ENCODE results near the gene FGG.

Gene FGG

DNA sequence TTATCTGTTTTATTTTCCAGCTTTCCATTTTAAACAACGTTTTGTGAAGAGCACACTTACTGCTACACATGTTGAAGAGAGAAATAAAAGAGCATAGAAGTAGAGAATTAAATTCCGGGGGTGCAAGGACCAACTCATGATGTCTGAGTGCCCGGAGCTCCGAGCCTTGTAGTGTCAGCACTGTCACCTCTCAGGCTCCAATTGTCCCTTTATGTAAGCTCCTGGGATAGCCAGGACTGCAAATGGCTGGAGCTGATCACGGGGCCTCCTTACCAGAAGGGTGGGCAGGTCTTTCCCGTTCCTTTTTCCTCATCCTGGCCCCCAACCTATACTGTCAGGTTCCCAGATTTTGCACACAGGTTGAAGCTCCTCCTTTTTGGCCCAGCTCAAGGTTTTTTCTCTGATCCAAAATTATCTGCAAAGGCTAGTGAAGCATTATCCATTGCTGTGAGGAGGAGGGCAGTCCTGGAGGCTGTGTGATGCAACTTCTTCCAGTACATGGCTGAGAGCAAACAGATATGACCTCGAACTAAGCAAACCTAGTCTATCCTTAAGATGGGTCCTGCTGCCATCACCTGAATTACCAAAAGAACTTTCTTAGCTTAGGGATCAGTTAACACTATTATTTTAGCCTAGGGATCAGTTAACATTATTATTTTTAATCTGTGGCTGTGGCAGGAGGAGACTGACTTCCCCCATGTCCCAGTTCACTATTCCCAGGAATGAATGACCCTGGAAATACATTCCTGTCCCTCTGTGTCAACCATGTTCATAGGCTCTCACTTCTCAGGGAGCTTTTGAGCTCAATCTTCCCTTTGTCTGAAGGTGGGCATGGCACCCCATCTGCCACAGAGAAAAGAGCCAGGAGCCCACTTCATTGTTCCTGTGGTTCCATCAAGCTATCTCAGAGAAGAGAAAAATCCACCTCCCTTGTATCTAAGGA lies at the start of gene FGG:
TSS of gene FGG (minus strand) at position 185 of the 943 bp plus-strand sequence. CDS start at position 138, 47 bp downstream.
- no peak for DNase-seq (ENCODE audit: low read depth in 3 of 3, low spot score in 1 of 3)

DNA sequence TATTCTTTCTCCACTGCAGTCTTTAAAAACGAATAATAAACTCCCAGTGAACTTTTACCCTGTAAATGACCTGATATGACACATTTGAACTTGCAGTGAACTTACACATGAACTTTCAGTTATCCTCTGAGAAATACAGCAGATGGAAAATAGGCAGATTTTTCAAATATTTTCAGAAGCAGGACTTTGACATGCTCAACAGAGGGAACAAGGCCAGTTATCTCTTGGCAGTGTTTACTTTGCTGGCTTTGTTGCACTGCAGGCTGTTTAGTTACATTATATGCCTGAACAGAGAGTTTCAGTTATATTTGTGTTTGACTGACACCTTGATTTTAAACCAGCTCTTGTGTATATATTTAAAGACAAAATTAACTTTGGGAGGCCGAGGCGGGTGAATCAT lies 47.6 kb upstream of the FGG start:
- DNase-seq (ENCODE audit: low read depth in 3 of 3, low spot score in 1 of 3) = no peak

DNA sequence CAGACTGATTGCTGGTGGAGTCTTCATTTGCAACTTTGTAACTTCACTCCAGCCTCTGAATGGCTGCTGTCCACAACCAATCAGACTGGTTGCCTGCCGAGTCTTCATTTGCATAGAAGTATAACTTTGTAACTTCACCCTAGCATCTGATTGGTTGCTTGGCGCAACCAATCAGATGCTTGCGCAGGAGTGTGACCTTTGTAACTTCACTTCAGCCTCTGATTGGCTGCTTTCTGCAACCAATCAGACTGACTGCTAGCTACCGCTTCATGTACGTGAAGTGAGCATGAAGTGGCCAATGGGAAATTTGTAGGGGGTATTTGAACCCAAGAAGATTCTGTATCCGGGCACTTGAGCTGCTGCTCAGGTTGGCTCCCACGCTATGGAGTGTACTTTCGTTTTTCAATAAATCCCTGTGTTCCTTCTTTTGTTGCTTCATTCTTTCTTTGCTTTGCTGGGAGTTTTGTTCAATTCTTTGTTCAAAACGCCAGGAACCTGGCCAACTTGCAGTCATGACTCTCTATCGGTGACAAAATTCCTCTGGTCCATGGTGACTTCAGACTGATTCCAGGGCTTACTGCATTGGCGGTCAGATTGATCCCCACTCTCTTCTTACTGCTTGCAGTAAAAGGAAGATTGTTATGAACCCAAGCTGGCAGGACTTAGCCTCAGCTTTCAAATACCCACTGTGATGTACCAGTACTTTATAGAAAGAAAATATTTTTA lies 46.4 kb upstream of the FGG start:
- DNase-seq (ENCODE audit: low read depth in 3 of 3, low spot score in 1 of 3) = no peak

DNA sequence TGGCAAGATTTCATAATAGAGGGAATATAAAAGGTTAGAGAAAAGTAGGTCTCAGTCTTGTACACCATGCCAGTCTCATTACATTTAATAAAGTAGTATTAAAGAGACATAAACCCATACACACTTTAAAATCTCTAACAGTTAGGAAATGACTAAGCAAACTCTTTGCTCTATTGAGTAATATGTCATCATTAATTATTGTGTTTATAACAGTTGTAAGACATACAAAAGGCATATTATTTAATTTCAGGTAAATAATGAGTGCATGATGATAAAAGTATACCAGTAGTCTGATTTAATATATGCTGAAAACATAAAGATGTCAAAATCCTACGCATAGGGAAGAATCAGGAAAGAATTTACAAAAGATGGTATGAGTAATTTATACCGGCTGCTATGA lies 31.0 kb upstream of the FGG start:
- no peak for DNase-seq (ENCODE audit: low read depth in 3 of 3, low spot score in 1 of 3)

DNA sequence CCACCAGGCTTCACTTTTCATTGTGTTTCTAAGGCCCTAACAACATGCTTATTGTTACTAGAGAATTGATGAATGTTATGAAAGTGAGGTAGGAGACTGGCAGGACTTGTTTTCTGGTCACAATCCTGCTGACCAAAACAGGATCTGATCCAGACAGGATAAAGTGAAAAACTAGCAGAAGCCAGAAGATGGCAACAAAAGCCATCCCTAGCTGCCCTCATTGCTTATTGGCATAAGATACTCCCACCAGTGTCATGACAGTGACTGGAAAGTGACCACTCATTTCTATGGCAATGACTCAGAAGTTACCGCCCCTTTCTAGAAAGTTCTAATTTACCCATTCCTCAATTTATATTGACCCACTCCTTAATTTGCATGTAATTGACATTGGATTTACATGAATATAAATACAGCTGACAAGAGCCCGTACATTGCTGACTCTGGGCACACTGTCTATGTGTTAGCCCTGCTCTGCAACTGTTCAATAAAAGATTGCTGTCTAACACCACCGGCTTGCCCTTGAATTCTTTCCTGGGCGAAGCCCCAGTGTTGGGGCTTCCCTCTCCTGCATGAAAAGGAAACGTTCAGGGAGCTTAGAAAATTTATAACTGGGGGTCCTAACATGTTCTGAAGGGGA lies 30.0 kb upstream of the FGG start:
- no peak for DNase-seq (ENCODE audit: low read depth in 3 of 3, low spot score in 1 of 3)

DNA sequence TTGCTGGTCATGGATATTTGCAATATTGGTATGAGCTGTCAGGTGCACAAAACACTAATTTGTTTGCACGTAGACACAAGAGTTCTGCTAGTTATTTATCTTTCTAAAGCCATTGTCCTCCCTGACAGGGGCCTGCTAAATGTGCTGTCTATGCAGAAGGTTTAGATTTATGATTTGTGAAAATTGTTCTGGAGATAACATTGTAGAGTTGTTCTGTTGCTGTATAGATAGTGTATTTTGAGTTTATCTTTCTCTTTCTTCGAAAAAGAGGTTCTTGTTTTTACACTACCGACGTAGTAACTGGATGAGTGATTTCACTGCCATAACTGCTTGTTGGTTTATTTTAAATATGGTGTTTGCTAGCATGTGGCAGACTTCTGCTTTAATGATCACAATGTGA lies 28.5 kb upstream of the FGG start:
- DNase-seq (ENCODE audit: low read depth in 3 of 3, low spot score in 1 of 3) = no peak

DNA sequence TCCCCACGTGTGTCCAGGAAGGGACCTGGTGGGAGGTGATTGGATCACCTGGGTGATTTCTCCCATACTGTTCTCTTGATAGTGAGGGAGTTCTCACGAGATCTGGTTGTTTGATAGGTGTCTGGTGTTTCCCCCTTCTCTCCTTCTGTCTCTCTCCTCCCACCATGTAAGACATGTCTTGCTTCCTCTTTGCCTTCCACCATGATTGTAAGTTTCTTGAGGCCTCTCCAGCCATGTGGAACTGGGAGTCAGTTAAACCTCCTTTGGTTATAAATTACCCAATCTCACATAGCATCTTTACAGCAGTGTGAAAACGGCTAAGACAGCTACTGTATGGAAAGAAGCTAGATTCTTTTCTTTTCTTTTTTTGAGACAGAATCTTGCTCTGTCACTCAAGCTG lies 21.6 kb upstream of the FGG start:
- no peak for DNase-seq (ENCODE audit: low read depth in 3 of 3, low spot score in 1 of 3)

DNA sequence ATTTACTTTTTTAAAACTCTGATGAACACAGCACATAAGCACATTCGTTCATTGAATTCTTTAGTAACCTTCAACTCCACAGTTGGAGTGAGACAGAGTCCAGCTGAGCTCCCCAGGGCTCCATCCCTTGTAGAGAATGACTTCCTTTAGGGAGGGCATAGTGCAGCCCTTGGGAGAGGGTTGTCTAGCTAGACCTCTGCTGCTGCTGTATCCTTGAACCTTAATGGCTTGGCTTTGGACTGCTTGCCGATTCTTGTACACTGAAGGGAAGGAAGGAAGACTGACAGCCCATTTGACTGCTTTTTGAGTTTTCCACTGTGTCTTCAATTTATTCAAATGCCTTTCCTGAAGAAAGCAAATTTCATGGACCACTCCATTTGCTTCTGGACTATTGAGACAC lies 19.4 kb upstream of the FGG start:
- DNase-seq (ENCODE audit: low read depth in 3 of 3, low spot score in 1 of 3) = no peak

DNA sequence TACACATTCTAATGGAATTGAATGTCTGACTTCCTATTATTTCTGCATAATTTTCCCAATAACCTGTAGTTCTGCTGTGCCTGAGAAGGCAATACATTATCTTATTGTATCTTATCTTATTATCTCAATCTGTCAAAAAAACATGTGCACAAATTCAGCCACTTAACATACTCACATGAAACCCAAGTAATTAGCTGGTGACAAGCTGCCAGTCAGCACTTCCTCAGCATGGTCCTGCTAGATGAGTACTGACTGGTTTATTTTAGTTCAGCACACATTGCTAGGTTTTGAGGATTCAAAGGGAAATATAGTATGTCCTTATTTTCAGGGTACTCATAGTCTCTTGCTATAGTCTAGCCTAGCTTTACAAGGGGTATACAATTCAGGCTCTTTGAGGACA lies 17.9 kb upstream of the FGG start:
- DNase-seq (ENCODE audit: low read depth in 3 of 3, low spot score in 1 of 3) = no peak

DNA sequence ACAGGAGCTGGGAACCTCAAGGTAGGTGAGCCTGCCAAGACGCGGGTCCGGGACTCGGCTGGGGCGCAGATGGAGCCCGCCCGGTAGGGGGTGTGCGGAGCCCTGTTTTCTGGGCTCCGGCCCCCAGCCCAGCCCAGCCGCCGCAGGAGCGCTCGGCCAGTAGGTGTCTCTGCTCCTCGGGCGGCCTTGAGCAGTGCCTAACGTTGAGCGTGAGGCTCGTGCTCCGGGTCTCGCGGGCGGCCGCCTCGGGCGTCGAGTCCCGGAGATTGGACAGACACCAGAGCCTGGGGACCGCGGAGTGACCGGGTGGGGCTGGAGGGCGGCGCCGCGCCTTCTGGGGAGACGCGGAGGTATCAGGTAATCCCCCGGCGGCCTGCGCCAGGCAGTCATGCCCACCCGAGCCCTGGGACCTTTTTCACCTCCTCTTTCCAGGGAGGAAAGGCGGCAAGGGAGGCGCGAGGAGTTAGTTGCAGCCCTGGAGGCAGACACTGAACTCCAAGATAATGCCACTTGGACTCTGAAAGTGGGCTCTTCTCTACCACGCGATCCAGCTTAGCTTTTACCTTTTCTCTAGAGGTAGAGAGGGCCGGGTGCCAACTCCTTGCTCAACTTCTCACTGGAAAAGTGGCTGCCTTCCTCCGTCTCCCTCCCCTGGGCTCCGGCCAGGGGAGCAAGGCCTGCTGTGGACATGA lies 14.5 kb upstream of the FGG start:
- DNase-seq (ENCODE audit: low read depth in 3 of 3, low spot score in 1 of 3) = peak in 2 of 3 donors; percentile 4 to 31

DNA sequence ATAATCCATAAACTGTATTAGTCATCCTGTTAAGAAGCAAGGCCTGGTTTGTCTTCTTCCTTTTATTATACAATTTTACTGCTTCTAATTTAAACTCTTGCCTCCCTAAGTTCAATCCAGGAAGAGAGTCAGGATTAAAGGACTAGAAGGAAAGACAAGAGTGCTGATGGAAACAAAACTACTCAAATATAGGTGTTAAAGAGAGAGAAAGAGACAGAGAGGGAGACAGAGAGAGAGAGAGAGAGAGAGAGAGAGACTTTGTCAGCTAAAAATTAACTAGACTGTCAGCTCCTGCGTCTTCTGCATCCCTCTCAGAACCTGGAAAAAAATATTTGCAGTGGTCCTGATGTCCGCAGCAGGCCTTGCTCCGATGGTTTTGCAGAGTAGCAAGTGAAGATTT lies 13.5 kb upstream of the FGG start:
- DNase-seq (ENCODE audit: low read depth in 3 of 3, low spot score in 1 of 3) = no peak

DNA sequence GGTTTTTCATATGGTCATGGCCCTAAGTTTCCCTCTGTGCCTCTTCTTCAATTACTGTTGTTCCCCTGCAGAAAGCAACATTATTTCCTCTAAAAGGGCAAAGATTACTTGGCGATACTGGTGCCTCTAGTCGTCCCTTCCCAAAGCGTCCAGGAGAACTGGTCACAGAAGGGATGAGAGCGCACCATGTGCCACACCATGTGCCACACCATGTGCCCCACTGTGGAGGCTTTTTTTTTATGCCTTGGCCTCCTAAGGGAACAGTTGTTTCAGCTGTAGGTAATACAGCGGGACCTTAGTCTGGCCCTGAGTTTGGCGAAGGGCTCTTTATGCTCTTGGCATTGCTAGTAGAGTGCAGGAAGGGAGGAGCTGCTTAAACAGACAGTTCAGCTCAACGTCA lies 11.5 kb upstream of the FGG start:
- DNase-seq (ENCODE audit: low read depth in 3 of 3, low spot score in 1 of 3) = no peak

DNA sequence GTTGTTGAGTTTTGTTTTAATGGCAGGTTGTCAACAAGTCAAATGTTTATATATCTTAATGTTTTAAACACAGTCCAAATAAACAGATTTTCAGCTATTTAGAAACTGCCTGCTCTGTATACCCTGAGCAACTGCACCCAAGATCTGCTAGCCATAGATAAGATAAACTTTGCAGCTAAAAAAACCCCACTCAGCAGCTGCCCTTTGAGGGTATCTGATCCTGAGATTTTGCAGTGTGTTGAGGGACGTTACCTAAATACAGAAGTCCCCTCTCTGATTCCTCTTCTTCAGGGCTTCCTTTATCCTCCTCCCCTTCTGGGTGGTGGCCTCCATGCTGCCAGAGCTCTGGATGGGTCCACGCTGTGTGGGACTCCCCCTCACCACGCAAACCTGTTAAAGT lies 11.0 kb upstream of the FGG start:
- no peak for DNase-seq (ENCODE audit: low read depth in 3 of 3, low spot score in 1 of 3)

DNA sequence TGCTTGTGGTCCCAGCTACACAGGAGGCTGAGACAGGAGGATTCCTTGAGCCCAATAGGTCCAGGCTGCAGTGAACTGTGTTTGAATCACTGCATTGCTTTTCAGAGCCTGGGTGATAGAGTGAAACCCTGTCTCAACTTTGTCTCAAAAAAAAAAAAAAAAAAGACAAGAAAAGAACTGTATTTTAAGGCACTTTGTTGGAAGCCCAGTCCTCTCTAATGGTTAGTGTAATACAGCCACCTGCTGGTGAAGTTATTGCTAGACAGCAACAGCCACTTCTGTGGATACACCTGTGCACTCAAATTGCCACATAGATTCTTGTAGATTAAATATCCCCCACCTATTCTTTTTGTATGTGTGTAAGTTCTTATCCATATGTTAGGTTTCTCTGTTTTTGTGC lies 10.1 kb upstream of the FGG start:
- DNase-seq (ENCODE audit: low read depth in 3 of 3, low spot score in 1 of 3) = no peak

DNA sequence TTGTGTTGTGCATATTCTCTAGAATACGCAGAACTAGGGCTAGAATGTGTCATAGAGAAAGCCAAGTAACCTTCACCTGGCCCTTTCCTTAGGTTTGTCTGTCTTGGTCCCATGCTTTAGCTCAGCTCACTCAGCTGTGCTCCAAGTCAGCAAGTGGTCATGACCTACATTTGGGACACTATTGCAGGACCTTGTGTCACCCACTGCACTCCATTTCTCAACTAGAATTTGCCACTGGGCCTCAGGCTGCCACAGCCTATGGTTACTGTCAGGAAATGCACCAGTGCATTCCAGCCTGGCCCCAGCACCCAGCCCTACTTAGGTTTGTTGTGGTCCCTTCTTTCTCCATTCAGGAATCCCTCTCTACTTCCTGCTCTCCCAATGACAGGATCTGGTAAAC lies 7.7 kb upstream of the FGG start:
- no peak for DNase-seq (ENCODE audit: low read depth in 3 of 3, low spot score in 1 of 3)

DNA sequence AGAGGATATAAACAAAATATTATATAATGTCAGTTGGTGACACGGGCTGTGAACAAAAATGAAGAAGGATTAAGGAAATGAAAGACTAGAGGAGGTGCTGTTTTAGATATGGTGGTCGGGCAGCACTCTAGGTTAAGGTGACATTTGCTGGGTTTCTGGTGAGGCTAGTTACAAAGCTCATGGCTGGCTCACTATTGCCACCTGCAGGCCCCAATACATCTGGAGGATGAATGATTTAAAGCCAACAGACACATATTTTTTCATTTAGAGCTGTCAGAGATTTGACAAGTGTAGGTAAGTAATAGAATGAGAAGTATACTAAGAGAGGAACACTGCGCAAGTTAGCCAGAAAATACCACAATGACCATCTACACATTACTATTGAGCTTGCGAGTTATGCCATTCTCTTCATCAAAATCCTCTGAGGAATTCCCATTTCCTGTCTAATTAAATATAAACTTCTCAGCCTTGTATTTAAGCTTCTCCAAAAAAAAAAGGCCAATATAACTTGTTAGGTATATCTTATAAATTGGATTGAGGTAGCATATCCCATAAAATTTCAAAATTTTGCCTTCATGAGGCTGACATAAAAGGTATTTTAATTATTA lies 6.4 kb upstream of the FGG start:
- peak in 1 of 3 donors; percentile 14 for DNase-seq (ENCODE audit: low read depth in 3 of 3, low spot score in 1 of 3)

DNA sequence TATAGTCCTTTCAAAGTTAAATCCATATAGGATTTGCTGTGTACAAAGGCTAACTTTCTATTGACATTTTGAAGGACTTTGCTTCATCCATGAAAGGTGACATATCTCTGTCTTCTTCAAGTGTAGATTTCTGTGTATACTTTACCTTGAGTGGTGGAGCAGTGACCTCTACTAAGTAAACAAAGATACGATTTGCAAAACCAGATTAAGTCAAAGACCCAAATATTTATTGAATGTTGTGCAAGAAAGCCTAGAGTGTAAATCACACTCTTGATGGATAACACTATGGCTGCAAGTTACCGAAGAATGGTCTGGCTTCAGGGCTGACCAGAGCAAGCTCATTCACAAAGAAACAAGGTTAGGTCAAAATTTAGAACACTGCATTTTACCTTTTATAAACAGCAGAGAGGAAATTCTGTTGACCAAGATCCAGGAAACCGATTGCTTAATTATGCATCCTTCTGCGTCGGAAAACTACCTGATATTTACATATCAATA lies 5.4 kb upstream of the FGG start:
- DNase-seq (ENCODE audit: low read depth in 3 of 3, low spot score in 1 of 3) = no peak

DNA sequence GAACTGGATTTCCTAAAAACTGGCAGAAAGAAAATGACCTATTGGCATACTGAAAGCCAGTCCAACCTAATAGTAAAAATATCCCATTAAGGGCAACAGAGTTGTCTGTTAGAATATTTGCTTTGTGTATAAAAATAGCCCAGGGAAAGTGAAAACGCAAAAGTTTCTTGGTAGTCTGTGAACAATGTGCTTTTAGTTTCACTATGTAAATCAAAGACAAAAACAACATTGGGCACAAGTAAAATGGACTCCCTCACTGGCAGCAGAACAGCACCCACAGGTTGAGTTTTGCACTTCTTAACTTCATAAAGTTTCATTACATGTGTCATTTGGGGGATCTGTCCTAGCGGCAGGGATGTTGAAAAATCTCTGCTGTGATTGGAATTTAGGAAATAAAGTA lies 4.3 kb upstream of the FGG start:
- no peak for DNase-seq (ENCODE audit: low read depth in 3 of 3, low spot score in 1 of 3)

DNA sequence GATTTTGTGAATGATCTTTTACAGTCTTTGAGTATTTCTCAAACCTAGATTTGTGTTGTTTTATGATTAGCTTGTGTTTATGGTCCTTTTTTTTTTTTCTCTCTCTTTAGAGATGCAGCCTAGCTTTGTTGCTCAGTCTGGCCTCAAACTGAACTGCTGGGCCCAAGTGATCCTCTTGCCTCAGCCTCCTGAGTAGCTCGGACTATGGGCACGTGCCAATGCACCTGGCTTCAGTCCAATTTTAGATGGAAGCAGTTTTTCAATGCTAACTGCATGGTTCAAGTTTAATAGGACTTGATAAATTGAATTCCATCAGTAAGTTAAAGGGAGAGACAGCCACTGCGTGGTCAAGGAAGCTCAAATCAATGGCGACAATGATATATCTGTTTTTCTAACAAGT lies 3.8 kb upstream of the FGG start:
- no peak for DNase-seq (ENCODE audit: low read depth in 3 of 3, low spot score in 1 of 3)

DNA sequence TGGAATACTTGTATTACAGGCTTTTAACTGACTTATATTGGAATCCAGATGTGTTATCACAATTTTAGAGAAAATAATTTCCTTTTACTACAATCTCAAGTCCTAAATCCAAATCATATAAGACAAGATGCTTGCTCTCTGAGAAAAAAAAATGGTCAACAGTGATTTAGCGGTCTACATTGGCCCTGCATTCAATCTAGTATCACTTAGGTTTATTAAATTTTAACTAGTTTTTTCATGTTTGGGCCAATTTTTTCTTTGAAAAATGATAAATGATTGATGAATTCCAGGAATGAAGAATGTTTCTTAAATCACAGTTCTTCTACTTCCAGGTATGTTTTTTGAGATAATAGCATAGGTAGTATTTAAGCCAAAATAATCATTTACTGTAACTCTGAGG lies 2.8 kb upstream of the FGG start:
- no peak for DNase-seq (ENCODE audit: low read depth in 3 of 3, low spot score in 1 of 3)

DNA sequence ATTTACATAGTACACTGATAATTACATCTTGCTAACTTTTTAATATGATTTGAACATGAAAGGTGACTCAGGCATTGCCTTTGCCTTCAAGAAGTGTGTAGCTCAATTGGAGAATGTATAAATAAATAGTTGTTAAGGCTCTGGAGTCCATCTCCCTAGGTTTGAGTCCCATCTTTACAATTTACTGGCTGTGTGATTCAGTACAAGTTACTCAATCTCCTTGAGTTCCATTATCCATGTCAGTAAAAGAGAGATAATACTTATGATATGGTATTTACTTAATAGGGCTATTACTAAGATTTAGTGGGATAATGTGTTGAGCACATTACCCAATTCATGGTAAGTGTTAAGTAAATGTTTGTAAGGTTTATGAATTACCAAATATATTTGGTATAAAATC lies 1.9 kb upstream of the FGG start:
- DNase-seq (ENCODE audit: low read depth in 3 of 3, low spot score in 1 of 3) = no peak
